DND-41 (cell line): ENCODE measurements around the gene NRP1.

Experiments
- CTCF ChIP-seq: IDR thresholded peaks from 2 replicates; pipeline ENCODE4 v1.5.1; 2012; ENCODE audit warnings: borderline replicate concordance, low read length, moderate library complexity, mild to moderate bottlenecking; ENCODE audit not compliant: poor library complexity, severe bottlenecking; ENCODE audit errors: extremely low read depth
- EZH2 ChIP-seq: IDR thresholded peaks from 3 replicates; pipeline ENCODE4 v1.6.1; 2012; ENCODE audit warnings: borderline replicate concordance, low read depth, mild to moderate bottlenecking, moderate library complexity, low read length, inconsistent platforms; ENCODE audit not compliant: severe bottlenecking

- no peak for TF ChIP-seq CTCF
- no peak for TF ChIP-seq EZH2
Observed at GRCh38 chr10:33214174-33214573, 120.3 kb downstream of the NRP1 start.
